Measurements from ENCODE around the gene CDC14B. TPM values are rescaled to one million over a fixed set of nuclear protein-coding genes. Genes with fewer than 3 reads are reported as not detected.

The CDC14B gene
- total RNA-seq, 2 donors from 2014 or later, result 18.4 to 19.2 TPM

- no peaks in the 10 kb centered on the region for H3K27me3 ChIP-seq
- H3K27ac ChIP-seq, result no peak overlapping the region
- no peaks in the 10 kb centered on the region for H3K9me3 ChIP-seq
- H3K4me3 ChIP-seq, result no peak overlapping the region
- TF ChIP-seq, protein P1, sequence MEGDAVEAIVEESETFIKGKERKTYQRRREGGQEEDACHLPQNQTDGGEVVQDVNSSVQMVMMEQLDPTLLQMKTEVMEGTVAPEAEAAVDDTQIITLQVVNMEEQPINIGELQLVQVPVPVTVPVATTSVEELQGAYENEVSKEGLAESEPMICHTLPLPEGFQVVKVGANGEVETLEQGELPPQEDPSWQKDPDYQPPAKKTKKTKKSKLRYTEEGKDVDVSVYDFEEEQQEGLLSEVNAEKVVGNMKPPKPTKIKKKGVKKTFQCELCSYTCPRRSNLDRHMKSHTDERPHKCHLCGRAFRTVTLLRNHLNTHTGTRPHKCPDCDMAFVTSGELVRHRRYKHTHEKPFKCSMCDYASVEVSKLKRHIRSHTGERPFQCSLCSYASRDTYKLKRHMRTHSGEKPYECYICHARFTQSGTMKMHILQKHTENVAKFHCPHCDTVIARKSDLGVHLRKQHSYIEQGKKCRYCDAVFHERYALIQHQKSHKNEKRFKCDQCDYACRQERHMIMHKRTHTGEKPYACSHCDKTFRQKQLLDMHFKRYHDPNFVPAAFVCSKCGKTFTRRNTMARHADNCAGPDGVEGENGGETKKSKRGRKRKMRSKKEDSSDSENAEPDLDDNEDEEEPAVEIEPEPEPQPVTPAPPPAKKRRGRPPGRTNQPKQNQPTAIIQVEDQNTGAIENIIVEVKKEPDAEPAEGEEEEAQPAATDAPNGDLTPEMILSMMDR (IDR thresholded peaks at IDR 0.05), result no peak
- H3K36me3 ChIP-seq, result no peaks in the 10 kb centered on the region
- peaks cover 0 to 24% of the 10 kb centered on the region in 2 donors for H3K4me1 ChIP-seq
- DNase-seq (ENCODE audit: low spot score), result no peak
These were observed 11.7 kb downstream of the CDC14B start for GRCh38 chr9:96607971-96608370.

DNA sequence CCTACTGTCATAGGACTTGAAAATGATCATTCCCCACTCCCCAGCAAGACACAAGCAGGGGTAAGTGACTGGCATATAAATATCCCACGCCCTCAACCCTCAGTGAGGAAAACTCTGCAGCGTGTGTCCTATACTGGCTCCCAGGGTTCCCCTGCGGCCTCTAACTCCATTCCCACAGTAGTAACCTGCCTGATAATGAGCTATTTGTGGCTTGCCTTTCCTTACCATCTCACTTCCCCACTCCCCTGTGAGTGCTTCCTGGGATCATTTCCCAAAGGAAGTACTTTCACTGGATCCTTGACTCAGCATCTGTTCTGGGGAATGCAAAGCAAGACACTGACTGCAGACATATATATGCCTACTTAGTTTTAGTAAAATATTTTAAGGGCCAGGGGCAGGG, 14.3 kb downstream of the CDC14B start:
- no peak for DNase-seq (ENCODE audit: low spot score)
- Histone ChIP-seq H3K27me3 (no peaks in the 10 kb centered on the region), H3K9me3 (no peaks in the 10 kb centered on the region), H3K27ac (no peak overlapping the region), H3K4me1 (peaks cover 0 to 8% of the 10 kb centered on the region in 2 donors), H3K4me3 (no peak overlapping the region), H3K36me3 (no peaks in the 10 kb centered on the region)
- TF ChIP-seq, protein P1 (IDR thresholded peaks at IDR 0.05), result no peak

DNA sequence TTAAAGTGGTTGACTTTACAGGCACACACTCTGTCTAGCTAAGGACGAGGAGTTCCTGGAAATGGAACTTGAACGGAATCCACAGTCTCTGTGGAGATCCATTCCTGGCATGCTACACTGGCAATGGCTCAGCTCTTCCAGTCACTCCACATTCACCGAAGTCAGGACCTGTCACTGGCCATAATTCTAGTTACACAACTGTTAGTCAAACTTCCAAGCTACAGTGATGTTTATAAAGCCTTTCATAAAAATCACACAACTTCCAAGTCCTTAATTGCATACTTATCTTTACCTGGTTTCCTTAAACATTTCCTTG, 15.7 kb downstream of the CDC14B start:
- no peak for DNase-seq (ENCODE audit: low spot score)

DNA sequence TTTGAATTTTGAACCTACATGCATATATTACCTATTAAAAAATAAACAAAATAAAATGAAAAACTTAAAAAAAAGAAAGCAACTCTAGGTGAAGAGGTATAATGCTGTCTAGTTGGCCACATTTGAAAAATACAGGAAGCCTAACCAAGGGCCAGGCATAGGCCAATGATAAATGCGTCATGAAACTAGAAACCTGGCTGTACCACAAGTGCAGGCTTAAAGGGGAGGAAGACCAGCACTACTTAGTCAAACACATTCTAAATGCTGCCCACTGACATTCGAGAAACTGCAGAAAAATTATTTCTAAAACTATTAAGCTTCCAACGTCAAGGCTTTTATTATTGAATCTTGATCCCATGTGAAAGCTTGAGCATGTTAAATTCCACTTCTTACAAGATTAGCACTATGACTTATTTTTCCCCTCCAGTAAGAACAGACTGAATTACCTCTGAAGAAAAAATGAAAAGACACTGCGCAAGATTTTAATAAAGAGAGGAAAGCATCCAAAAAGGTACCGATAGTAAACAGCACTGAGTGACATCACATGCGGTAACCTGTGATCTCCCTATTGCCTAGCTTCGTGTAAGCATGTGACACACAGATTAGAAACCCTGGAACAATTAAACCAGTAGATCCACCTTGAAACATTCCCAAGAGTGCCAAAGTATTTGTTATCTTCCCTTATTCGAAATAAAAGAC, 16.2 kb downstream of the CDC14B start:
- H3K9me3 ChIP-seq, result no peaks in the 10 kb centered on the region
- TF ChIP-seq, protein P1 (IDR thresholded peaks at IDR 0.05), result no peak
- peaks cover 0 to 8% of the 10 kb centered on the region in 2 donors for H3K4me1 ChIP-seq
- DNase-seq (ENCODE audit: low spot score), result no peak
- H3K27me3 ChIP-seq, result no peaks in the 10 kb centered on the region
- peak overlapping the region; percentile 20 to 39 for H3K27ac ChIP-seq
- no peaks in the 10 kb centered on the region for H3K36me3 ChIP-seq
- no peak overlapping the region for H3K4me3 ChIP-seq

More for the DNA sequence above, 15.7 kb downstream of the CDC14B start:
- Histone ChIP-seq H3K4me3 (no peak overlapping the region), H3K36me3 (no peaks in the 10 kb centered on the region), H3K27ac (peak overlapping the region; percentile 20 to 39), H3K27me3 (no peaks in the 10 kb centered on the region), H3K4me1 (peaks cover 0 to 8% of the 10 kb centered on the region in 2 donors), H3K9me3 (no peaks in the 10 kb centered on the region)
- TF ChIP-seq, protein P1 (IDR thresholded peaks at IDR 0.05), result no peak

GRCh38 chr9:96599298-96599697, 20.3 kb downstream of the CDC14B start:
- Histone ChIP-seq H3K36me3 (no peaks in the 10 kb centered on the region), H3K4me3 (no peak overlapping the region), H3K27me3 (no peaks in the 10 kb centered on the region), H3K27ac (no peak overlapping the region), H3K9me3 (no peaks in the 10 kb centered on the region), H3K4me1 (no peaks in the 10 kb centered on the region)
- no peak for DNase-seq (ENCODE audit: low spot score)
- TF ChIP-seq, protein P1 (IDR thresholded peaks at IDR 0.05), result no peak

- no peaks in the 10 kb centered on the region for H3K9me3 ChIP-seq
These were observed 23.0 kb downstream of the CDC14B start for GRCh38 chr9:96596601-96597111.

More at GRCh38 chr9:96596601-96597111, 23.0 kb downstream of the CDC14B start:
- DNase-seq (ENCODE audit: low spot score), result no peak
- Histone ChIP-seq H3K4me3 (no peak overlapping the region), H3K27me3 (no peaks in the 10 kb centered on the region), H3K36me3 (no peaks in the 10 kb centered on the region), H3K27ac (no peak overlapping the region), H3K4me1 (no peaks in the 10 kb centered on the region)
- TF ChIP-seq, protein P1 (IDR thresholded peaks at IDR 0.05), result no peak

All from right atrium auricular region (tissue), 2 donors.